ENCODE measurements around the gene FADS1. TPM values are rescaled to one million over a fixed set of nuclear protein-coding genes. Genes with fewer than 3 reads are reported as not detected.

FADS1 gene
- total and polyA plus RNA-seq, 2 of the 13 experiments (the other 11 are each of a cell fraction or from before 2014, with no cell fraction given) = 91.8 to 108 TPM

DNA sequence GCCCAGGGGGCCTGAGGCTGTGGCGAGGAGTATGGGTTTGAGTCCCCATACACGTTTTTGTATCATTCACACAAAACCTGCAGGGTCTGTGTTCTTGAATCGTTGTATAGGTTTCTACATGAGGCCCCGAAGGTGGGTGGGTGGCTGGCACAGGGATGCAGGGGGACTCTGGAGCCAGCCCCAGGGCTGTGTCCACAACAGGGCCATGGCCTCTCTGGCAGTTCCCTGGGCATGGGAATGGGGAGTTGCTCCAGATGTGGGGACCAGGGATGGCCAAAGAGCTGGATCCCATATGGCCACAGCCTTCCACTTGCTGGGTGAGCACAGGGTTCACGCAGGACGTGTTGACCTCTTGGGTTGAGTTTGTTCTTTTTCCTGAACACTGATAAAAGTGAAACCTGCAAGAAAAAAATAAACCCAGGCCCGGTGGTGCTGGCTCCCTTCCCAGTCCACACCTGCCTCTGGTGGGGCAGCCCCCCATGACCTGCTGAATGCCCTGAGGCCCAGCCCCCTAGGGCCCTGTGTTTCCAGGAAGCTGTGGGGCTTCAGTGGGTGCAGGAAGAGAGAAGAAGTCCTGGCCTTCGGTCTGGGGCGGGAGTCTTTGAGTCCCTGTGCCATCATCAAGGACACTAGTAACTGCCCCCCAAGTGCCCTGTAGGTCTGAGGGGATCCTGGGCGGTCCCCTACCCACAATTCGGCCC, 48.3 kb downstream of the FADS1 start (continued):
- TF ChIP-seq, protein P1, sequence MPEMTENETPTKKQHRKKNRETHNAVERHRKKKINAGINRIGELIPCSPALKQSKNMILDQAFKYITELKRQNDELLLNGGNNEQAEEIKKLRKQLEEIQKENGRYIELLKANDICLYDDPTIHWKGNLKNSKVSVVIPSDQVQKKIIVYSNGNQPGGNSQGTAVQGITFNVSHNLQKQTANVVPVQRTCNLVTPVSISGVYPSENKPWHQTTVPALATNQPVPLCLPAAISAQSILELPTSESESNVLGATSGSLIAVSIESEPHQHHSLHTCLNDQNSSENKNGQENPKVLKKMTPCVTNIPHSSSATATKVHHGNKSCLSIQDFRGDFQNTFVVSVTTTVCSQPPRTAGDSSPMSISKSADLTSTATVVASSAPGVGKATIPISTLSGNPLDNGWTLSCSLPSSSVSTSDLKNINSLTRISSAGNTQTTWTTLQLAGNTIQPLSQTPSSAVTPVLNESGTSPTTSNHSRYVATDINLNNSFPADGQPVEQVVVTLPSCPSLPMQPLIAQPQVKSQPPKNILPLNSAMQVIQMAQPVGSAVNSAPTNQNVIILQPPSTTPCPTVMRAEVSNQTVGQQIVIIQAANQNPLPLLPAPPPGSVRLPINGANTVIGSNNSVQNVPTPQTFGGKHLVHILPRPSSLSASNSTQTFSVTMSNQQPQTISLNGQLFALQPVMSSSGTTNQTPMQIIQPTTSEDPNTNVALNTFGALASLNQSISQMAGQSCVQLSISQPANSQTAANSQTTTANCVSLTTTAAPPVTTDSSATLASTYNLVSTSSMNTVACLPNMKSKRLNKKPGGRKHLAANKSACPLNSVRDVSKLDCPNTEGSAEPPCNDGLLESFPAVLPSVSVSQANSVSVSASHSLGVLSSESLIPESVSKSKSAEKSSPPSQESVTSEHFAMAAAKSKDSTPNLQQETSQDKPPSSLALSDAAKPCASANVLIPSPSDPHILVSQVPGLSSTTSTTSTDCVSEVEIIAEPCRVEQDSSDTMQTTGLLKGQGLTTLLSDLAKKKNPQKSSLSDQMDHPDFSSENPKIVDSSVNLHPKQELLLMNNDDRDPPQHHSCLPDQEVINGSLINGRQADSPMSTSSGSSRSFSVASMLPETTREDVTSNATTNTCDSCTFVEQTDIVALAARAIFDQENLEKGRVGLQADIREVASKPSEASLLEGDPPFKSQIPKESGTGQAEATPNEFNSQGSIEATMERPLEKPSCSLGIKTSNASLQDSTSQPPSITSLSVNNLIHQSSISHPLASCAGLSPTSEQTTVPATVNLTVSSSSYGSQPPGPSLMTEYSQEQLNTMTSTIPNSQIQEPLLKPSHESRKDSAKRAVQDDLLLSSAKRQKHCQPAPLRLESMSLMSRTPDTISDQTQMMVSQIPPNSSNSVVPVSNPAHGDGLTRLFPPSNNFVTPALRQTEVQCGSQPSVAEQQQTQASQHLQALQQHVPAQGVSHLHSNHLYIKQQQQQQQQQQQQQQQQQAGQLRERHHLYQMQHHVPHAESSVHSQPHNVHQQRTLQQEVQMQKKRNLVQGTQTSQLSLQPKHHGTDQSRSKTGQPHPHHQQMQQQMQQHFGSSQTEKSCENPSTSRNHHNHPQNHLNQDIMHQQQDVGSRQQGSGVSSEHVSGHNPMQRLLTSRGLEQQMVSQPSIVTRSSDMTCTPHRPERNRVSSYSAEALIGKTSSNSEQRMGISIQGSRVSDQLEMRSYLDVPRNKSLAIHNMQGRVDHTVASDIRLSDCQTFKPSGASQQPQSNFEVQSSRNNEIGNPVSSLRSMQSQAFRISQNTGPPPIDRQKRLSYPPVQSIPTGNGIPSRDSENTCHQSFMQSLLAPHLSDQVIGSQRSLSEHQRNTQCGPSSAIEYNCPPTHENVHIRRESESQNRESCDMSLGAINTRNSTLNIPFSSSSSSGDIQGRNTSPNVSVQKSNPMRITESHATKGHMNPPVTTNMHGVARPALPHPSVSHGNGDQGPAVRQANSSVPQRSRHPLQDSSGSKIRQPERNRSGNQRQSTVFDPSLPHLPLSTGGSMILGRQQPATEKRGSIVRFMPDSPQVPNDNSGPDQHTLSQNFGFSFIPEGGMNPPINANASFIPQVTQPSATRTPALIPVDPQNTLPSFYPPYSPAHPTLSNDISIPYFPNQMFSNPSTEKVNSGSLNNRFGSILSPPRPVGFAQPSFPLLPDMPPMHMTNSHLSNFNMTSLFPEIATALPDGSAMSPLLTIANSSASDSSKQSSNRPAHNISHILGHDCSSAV (CRISPR knock-in tag; IDR thresholded peaks at IDR 0.05; ENCODE audit: borderline replicate concordance) = no peak
- TF ChIP-seq TBX2 (CRISPR knock-in tag; IDR thresholded peaks at IDR 0.05; ENCODE audit: borderline replicate concordance) = peak; percentile 18; the same call in 1 of the 2 replicates
- TF ChIP-seq HNRNPK (IDR thresholded peaks at IDR 0.05; ENCODE audit: low read depth, low read length, poor library complexity, severe bottlenecking) = no peak
- TF ChIP-seq, protein P2, sequence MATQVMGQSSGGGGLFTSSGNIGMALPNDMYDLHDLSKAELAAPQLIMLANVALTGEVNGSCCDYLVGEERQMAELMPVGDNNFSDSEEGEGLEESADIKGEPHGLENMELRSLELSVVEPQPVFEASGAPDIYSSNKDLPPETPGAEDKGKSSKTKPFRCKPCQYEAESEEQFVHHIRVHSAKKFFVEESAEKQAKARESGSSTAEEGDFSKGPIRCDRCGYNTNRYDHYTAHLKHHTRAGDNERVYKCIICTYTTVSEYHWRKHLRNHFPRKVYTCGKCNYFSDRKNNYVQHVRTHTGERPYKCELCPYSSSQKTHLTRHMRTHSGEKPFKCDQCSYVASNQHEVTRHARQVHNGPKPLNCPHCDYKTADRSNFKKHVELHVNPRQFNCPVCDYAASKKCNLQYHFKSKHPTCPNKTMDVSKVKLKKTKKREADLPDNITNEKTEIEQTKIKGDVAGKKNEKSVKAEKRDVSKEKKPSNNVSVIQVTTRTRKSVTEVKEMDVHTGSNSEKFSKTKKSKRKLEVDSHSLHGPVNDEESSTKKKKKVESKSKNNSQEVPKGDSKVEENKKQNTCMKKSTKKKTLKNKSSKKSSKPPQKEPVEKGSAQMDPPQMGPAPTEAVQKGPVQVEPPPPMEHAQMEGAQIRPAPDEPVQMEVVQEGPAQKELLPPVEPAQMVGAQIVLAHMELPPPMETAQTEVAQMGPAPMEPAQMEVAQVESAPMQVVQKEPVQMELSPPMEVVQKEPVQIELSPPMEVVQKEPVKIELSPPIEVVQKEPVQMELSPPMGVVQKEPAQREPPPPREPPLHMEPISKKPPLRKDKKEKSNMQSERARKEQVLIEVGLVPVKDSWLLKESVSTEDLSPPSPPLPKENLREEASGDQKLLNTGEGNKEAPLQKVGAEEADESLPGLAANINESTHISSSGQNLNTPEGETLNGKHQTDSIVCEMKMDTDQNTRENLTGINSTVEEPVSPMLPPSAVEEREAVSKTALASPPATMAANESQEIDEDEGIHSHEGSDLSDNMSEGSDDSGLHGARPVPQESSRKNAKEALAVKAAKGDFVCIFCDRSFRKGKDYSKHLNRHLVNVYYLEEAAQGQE (IDR thresholded peaks at IDR 0.05; ENCODE audit: borderline replicate concordance in 1 of 2, low read depth in 1 of 2, low read length in 2 of 2) = no peak
- TF ChIP-seq ZNF205 (CRISPR knock-in tag; IDR thresholded peaks at IDR 0.05) = no peak
- no peak for TF ChIP-seq ZNF766 (CRISPR knock-in tag; IDR thresholded peaks at IDR 0.05; ENCODE audit: borderline replicate concordance)
- TF ChIP-seq ZBTB10 (CRISPR knock-in tag; IDR thresholded peaks at IDR 0.05; ENCODE audit: borderline replicate concordance) = 0 out of 2 replicates have a peak, but pooled peaks have one; percentile 30
- TF ChIP-seq AFF4 (CRISPR knock-in tag; IDR thresholded peaks at IDR 0.05) = no peak

Data from HepG2 (cell line).